Breast epithelium (tissue), 4 donors: ENCODE results near the gene ARL9. TPM values are rescaled to one million over a fixed set of nuclear protein-coding genes. Genes with fewer than 3 reads are reported as not detected.
"Not testable (repeated sequence)": the region's sequence is repeated elsewhere in the genome, so short reads cannot be mapped to it uniquely, and the experiment has no call there.

Experiments
- DNase-seq, 2 donors: peaks; one replicate each; pipeline ENCODE4 v3.0.0-alpha.2; 2019; ENCODE audit warnings: low spot score in 2 of 2
- H3K27ac ChIP-seq, 2 donors: fragments of 200-600 bp; sonication (generic) in 1 of 2; one replicate each; pipeline ENCODE4 v1.5.1; 2016 to 2019; ENCODE audit warnings: mild to moderate bottlenecking in 1 of 2
- H3K27me3 ChIP-seq, 2 donors: fragments of 200-600 bp; sonication (generic) in 1 of 2; one replicate each; pipeline versions ENCODE4 v1.5.1 to v1.6.0; 2017 to 2019; ENCODE audit warnings: control low read depth in 1 of 2, mild to moderate bottlenecking in 1 of 2
- H3K36me3 ChIP-seq: fragments of 200-600 bp; one replicate; pipeline ENCODE4 v1.5.1; 2019
- H3K4me1 ChIP-seq, 2 donors: fragments of 200-600 bp; sonication (generic); one replicate each; pipeline ENCODE4 v1.5.1; 2016 to 2019; ENCODE audit warnings: control low read depth in 1 of 2
- H3K4me3 ChIP-seq, 3 donors: fragments of 200-600 bp; sonication (generic); 1 replicate in 2 of 3; 2 replicates in 1 of 3; pipeline ENCODE4 v1.5.1; 2016 to 2019; ENCODE audit warnings: mild to moderate bottlenecking in 3 of 3, moderate library complexity in 2 of 3
- H3K9me3 ChIP-seq, 2 donors: fragments of 200-600 bp; sonication (generic) in 1 of 2; one replicate each; pipeline ENCODE4 v1.5.1; 2016 to 2019; ENCODE audit warnings: control low read depth in 1 of 2
- POLR2A ChIP-seq: fragments of 450-650 bp; IDR thresholded peaks from one replicate; pipeline ENCODE4 v1.6.1; 2016; ENCODE audit warnings: antibody characterized with exemption, mild to moderate bottlenecking, moderate library complexity
- POLR2AphosphoS5 ChIP-seq, 3 donors: sonication (generic); formaldehyde crosslinking; IDR thresholded peaks; one replicate each; pipeline ENCODE4 v1.6.1; 2017; ENCODE audit warnings: antibody characterized with exemption in 3 of 3
- intact Hi-C: fragments of 100-400 bp; cut with DNase I; formaldehyde crosslinking; loops from one replicate; pipeline ENCODE4 v1.15.1; 2023; ENCODE audit warnings: low total_unique reads
- total RNA-seq, 3 donors: library from RNA; depleted of rRNA; stranded (reverse); fragments of >200 nt; gene quantifications; one replicate each; pipeline ENCODE4 v1.1.0, GENCODE V29; 2016
- TF ChIP-seq, protein P1 (sequence below), 3 donors: fragments of 450-650 bp; IDR thresholded peaks; one replicate each; pipeline ENCODE4 v1.5.1; 2016 to 2017; ENCODE audit warnings: antibody characterized with exemption in 3 of 3, mild to moderate bottlenecking in 3 of 3, moderate library complexity in 3 of 3

ARL9 gene
- total RNA-seq, 3 donors from 2014 or later: not detected

DNA sequence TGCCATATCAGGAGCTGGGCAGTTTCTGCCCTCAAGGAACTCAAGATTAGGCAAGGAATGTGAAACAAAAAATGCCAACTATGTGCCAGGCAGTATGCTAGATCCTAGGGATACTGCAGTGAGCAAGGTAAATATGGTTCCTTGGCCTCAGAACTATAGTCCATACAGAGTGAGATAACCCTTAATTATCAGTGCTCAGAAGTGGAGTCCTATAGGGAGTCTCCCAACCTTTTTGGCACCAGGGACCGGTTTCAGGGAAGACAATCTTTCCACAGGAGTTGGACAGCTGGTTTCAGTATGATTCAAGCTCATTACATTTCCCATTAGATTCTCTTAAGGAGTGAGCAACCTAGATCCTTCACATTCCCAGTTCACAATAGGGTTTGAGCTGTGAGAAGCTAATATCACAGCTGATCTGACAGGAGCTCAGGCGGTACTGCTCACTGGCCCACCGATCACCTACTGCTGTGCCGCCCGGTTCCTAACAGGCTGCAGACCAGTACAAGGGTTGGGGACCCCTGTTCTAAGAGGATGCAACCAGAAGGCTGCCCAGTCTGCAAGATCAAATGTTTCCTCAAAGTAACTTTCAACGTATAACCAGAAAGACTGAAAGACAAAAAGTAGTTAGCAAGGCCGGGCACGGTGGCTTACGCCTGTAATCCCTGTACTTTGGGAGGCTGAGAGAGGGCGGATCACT, 39.8 kb upstream of the ARL9 start:
- DNase-seq: no peak
- no peak overlapping the region for H3K27ac ChIP-seq
- H3K4me3 ChIP-seq: peak overlapping the region; percentile 79 to 93 (median 89)
- no peaks in the 10 kb centered on the region for H3K27me3 ChIP-seq
- H3K36me3 ChIP-seq: no peaks in the 10 kb centered on the region
- no peak for TF ChIP-seq POLR2A
- TF ChIP-seq POLR2AphosphoS5 (IDR thresholded peaks at IDR 0.05): no peak
- TF ChIP-seq, protein P1, sequence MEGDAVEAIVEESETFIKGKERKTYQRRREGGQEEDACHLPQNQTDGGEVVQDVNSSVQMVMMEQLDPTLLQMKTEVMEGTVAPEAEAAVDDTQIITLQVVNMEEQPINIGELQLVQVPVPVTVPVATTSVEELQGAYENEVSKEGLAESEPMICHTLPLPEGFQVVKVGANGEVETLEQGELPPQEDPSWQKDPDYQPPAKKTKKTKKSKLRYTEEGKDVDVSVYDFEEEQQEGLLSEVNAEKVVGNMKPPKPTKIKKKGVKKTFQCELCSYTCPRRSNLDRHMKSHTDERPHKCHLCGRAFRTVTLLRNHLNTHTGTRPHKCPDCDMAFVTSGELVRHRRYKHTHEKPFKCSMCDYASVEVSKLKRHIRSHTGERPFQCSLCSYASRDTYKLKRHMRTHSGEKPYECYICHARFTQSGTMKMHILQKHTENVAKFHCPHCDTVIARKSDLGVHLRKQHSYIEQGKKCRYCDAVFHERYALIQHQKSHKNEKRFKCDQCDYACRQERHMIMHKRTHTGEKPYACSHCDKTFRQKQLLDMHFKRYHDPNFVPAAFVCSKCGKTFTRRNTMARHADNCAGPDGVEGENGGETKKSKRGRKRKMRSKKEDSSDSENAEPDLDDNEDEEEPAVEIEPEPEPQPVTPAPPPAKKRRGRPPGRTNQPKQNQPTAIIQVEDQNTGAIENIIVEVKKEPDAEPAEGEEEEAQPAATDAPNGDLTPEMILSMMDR (IDR thresholded peaks at IDR 0.05): no peak
- H3K4me1 ChIP-seq: peaks cover 0 to 12% of the 10 kb centered on the region in 2 donors
- intact Hi-C loops: no loop called here
- no peaks in the 10 kb centered on the region for H3K9me3 ChIP-seq

DNA sequence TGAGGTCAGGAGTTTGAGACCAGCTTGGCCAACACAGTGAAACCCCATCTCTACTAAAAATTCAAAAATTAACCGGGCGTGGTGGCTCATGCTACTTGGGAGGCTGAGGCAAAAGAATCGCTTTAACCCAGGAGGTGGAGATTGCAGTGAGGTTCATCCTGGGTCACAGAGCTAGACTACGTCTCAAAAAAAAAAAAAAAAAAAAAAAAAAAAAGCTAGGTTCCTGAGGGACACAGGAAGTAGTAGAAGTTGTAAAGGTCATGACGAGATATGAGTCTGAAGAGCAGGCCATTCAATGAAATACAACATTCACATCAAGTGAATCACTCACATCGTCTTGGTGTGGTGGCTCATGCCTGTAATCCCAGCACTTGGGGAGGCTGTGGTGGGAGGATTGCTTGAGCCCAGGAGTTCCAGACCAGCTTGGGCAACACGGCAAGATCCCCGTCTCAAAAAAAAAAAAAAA, 39.3 kb upstream of the ARL9 start:
- H3K36me3 ChIP-seq, intact Hi-C loops, H3K27me3 ChIP-seq, DNase-seq, H3K9me3 ChIP-seq: not testable (repeated sequence)
- H3K27ac ChIP-seq: peak overlapping the region; percentile 90 to 97
- peak overlapping the region; percentile 79 to 93 (median 89) for H3K4me3 ChIP-seq
- peaks cover 0 to 12% of the 10 kb centered on the region in 2 donors for H3K4me1 ChIP-seq

DNA sequence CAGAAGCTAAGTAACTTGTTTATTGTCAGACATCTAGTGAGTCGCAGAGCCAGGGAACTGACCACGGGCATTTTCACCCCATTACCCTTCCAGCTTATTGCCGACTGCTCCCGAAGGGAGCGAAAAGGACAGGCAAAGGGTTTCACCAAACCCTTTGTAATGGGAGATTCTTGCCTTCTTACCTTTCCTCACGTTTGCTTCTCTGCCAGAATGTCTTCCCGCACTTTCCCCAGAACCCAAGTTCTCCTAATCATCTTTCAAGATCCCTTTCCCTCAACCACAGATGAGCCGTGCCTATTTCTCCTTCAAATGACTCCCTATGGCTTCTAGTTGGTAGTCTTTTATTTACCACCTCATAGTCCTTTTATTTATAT, 38.7 kb upstream of the ARL9 start:
- no peak for TF ChIP-seq POLR2AphosphoS5 (IDR thresholded peaks at IDR 0.05)
- TF ChIP-seq POLR2A: no peak
- TF ChIP-seq, protein P1 (IDR thresholded peaks at IDR 0.05): no peak
- DNase-seq: no peak
- Histone ChIP-seq H3K27me3 (no peaks in the 10 kb centered on the region), H3K4me1 (peaks cover 0 to 12% of the 10 kb centered on the region in 2 donors), H3K9me3 (no peaks in the 10 kb centered on the region), H3K4me3 (peak overlapping the region; percentile 79 to 93 (median 89)), H3K36me3 (no peaks in the 10 kb centered on the region), H3K27ac (peak overlapping the region; percentile 90 to 97)
- intact Hi-C loops: no loop called here

DNA sequence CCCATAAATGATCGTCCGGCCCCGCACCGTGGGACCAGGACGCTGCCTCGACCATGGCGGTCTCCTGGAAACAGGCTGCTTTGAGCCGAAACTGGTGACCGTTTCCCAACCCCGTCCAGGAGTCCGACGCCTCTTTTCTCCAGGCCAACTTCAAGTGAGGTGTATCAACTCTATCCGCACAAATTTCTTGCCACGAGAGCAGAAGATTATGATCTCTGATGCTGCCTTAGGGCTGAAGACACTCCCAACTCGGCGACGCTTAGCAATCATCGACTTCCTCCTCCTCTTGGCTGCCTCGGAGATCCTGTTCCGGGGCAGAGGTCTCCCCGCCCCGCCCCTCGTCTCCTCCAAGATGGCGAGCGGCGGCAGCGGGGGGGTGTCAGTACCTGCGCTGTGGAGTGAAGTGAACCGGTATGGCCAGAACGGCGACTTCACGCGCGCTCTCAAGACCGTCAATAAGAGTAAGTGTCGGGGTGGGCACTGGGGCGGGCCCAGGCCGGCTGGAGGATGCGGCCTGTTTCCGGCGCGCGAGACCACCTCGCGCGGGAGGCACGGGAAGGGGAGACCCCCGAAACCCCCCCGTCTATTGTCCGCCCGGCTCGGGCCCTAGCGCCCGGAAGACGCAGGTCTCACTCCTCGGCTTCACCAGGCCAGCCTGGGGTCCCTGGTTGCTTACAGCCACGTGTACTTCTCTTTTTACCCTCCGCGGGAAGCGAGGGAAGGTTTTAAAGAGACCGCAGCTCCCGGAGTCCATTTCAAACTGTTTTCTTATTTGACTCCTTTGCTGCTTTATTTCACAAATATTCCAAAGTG, 38.1 kb upstream of the ARL9 start, which contains the start of gene SRP72:
SRP72 (plus strand) TSS at position 334 of the 813 bp plus-strand sequence; CDS start at position 353, 19 bp downstream.
- Histone ChIP-seq H3K36me3 (no peaks in the 10 kb centered on the region), H3K4me1 (peaks cover 0 to 12% of the 10 kb centered on the region in 2 donors), H3K4me3 (peak within 1 kb of the TSS; percentile 79 to 93 (median 89)), H3K27me3 (no peaks in the 10 kb centered on the region), H3K9me3 (no peaks in the 10 kb centered on the region), H3K27ac (peak within 1 kb of the TSS; percentile 90 to 97)
- DNase-seq: peak; percentile 86 to 89
- peak; percentile 72 to 93 (median 83) for TF ChIP-seq POLR2AphosphoS5 (IDR thresholded peaks at IDR 0.05)
- TF ChIP-seq, protein P1 (IDR thresholded peaks at IDR 0.05): no peak
- TF ChIP-seq POLR2A: peak; percentile 69
- intact Hi-C loops: no loop called here

DNA sequence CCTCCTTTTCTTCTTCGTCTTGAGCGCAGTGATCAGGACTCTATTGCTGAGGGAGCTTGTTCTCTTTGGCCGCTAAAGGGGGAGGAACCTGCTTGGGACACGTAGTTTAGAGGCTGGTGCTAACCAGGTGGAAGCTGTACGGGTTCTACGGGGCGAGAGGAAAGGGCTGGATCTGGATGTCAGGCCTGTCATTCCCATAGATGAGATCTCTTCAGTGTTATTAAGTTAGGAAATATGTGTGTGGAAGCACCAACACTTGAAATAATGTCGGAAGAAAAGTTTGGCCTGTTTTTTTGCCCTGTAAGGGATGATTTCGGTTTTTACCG, 37.5 kb upstream of the ARL9 start:
- H3K27ac ChIP-seq: peak overlapping the region; percentile 90 to 97

More for the DNA sequence above, 37.5 kb upstream of the ARL9 start:
- TF ChIP-seq POLR2A (no peak), POLR2AphosphoS5 (IDR thresholded peaks at IDR 0.05) (no peak)
- TF ChIP-seq, protein P1 (IDR thresholded peaks at IDR 0.05): no peak
- no peaks in the 10 kb centered on the region for H3K9me3 ChIP-seq
- peaks cover 0 to 12% of the 10 kb centered on the region in 2 donors for H3K4me1 ChIP-seq
- peak overlapping the region; percentile 79 to 93 (median 89) for H3K4me3 ChIP-seq
- H3K36me3 ChIP-seq: no peaks in the 10 kb centered on the region
- H3K27me3 ChIP-seq: no peaks in the 10 kb centered on the region
- intact Hi-C loops: no loop called here
- no peak for DNase-seq
